HL-60 (cell line): Measurements from ENCODE around the gene TENM4.

ENCODE experiments used
- DNase-seq, 2 experiments: peaks; one replicate each; pipeline ENCODE4 v3.0.0-alpha.2; 2010 to 2020; ENCODE audit warnings: low read depth in 1 of 2, low spot score in 1 of 2
- H3K27ac ChIP-seq: fragments of 250-450 bp; sonication (Bioruptor Pico); replicated peaks from 2 replicates; pipeline ENCODE4 v1.5.1; 2020; ENCODE audit warnings: mild to moderate bottlenecking, moderate library complexity
- H3K27me3 ChIP-seq: fragments of 250-450 bp; sonication (Bioruptor Pico); 2 replicates; pipeline ENCODE4 v1.5.1; 2021; ENCODE audit warnings: mild to moderate bottlenecking, moderate library complexity; ENCODE audit not compliant: insufficient read depth, poor library complexity, severe bottlenecking
- H3K4me3 ChIP-seq: replicated peaks from 2 replicates; pipeline ENCODE4 v1.5.1; 2011; ENCODE audit warnings: mild to moderate bottlenecking, control low read depth, low read length; ENCODE audit not compliant: insufficient read depth
- GABPA ChIP-seq: IDR thresholded peaks from 2 replicates; pipeline ENCODE4 v1.6.1; 2012; ENCODE audit warnings: low read depth
- POLR2AphosphoS5 ChIP-seq: IDR thresholded peaks from 2 replicates; pipeline ENCODE4 v1.6.1; 2012; ENCODE audit warnings: low read depth
- SPI1 ChIP-seq: IDR thresholded peaks from 2 replicates; pipeline ENCODE4 v1.6.1; 2012; ENCODE audit warnings: low read depth, mild to moderate bottlenecking, borderline replicate concordance
- TF ChIP-seq, protein P1 (sequence below): IDR thresholded peaks from one replicate; pipeline ENCODE4 v1.5.1; 2011; ENCODE audit warnings: low read length, control low read depth, inconsistent platforms; ENCODE audit not compliant: insufficient read depth
- TF ChIP-seq, protein P2 (sequence below): IDR thresholded peaks from 2 replicates; pipeline ENCODE4 v1.6.1; 2012; ENCODE audit warnings: low read depth; ENCODE audit not compliant: insufficient replicate concordance

The TENM4 gene

DNA sequence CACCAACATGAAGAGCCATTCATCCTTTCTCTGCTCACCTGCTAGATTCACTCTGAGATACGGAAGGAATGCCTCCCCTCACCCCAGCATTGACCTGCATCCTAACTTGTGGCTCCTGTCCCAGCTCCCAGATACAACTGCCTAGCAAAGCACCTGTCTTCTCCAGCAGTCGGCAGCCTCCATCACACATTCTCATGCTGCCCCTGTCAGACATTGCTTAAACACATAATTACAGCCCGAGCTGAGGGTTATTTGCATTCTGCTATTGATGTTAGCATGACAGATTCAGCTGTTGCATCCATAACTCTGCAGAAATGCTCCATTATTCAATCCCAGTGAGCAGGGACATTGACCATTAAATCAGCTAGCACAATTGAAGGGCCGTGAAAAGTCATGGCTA lies 681.8 kb downstream of the TENM4 start:
- H3K27me3 ChIP-seq = peaks cover 3% of the 10 kb centered on the region
- H3K27ac ChIP-seq = no peak overlapping the region
- TF ChIP-seq GABPA = no peak
- TF ChIP-seq, protein P1, sequence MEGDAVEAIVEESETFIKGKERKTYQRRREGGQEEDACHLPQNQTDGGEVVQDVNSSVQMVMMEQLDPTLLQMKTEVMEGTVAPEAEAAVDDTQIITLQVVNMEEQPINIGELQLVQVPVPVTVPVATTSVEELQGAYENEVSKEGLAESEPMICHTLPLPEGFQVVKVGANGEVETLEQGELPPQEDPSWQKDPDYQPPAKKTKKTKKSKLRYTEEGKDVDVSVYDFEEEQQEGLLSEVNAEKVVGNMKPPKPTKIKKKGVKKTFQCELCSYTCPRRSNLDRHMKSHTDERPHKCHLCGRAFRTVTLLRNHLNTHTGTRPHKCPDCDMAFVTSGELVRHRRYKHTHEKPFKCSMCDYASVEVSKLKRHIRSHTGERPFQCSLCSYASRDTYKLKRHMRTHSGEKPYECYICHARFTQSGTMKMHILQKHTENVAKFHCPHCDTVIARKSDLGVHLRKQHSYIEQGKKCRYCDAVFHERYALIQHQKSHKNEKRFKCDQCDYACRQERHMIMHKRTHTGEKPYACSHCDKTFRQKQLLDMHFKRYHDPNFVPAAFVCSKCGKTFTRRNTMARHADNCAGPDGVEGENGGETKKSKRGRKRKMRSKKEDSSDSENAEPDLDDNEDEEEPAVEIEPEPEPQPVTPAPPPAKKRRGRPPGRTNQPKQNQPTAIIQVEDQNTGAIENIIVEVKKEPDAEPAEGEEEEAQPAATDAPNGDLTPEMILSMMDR = no peak
- TF ChIP-seq, protein P2, sequence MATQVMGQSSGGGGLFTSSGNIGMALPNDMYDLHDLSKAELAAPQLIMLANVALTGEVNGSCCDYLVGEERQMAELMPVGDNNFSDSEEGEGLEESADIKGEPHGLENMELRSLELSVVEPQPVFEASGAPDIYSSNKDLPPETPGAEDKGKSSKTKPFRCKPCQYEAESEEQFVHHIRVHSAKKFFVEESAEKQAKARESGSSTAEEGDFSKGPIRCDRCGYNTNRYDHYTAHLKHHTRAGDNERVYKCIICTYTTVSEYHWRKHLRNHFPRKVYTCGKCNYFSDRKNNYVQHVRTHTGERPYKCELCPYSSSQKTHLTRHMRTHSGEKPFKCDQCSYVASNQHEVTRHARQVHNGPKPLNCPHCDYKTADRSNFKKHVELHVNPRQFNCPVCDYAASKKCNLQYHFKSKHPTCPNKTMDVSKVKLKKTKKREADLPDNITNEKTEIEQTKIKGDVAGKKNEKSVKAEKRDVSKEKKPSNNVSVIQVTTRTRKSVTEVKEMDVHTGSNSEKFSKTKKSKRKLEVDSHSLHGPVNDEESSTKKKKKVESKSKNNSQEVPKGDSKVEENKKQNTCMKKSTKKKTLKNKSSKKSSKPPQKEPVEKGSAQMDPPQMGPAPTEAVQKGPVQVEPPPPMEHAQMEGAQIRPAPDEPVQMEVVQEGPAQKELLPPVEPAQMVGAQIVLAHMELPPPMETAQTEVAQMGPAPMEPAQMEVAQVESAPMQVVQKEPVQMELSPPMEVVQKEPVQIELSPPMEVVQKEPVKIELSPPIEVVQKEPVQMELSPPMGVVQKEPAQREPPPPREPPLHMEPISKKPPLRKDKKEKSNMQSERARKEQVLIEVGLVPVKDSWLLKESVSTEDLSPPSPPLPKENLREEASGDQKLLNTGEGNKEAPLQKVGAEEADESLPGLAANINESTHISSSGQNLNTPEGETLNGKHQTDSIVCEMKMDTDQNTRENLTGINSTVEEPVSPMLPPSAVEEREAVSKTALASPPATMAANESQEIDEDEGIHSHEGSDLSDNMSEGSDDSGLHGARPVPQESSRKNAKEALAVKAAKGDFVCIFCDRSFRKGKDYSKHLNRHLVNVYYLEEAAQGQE = no peak
- TF ChIP-seq POLR2AphosphoS5 = no peak
- no peak for TF ChIP-seq SPI1
- no peak for DNase-seq
- no peak overlapping the region for H3K4me3 ChIP-seq

DNA sequence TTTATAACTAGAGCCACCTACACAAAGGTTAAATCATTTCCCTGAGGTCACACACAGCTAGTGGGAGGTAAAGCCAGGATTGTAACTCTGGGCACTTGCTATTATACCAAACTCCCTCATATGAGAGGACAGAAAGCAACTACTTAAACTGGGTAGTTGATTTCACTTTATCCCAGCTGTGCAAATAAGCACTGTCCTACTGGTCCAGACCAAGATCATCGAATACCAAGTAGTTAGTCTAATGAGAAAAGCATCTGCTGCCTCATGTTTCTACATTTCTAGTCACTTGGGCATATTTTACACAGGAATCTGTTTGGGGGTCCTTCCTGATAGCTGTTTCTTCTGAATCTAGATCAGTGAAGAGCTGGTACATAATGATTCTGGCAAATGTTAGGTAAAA lies 687.5 kb downstream of the TENM4 start:
- TF ChIP-seq GABPA (no peak), SPI1 (no peak), POLR2AphosphoS5 (no peak)
- TF ChIP-seq, protein P1 = no peak
- TF ChIP-seq, protein P2 = no peak
- no peak overlapping the region for H3K4me3 ChIP-seq
- H3K27ac ChIP-seq = no peak overlapping the region
- DNase-seq = no peak
- no peaks in the 10 kb centered on the region for H3K27me3 ChIP-seq

DNA sequence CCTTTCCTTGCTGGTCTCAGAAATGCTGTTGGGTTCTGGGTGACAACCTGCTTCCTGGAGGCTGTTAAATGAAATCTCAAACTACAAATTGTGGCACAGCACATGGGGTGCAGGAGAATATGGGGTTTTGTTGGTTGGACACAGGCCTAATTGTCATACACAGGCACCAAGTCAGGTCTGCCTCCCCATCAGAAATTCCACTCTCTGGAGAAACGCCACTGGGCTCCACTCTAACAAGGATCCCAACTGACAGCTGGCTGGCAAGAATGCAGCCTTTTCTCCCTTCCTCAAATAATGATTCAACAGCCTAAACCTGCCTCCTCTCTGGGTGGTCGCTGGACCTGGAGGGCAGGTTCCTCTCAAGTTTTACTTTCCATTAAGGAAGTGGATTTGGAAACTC lies 688.3 kb downstream of the TENM4 start:
- H3K27me3 ChIP-seq = no peaks in the 10 kb centered on the region
- H3K4me3 ChIP-seq = no peak overlapping the region
- TF ChIP-seq SPI1 (no peak), GABPA (no peak), POLR2AphosphoS5 (no peak)
- TF ChIP-seq, protein P2 = no peak
- TF ChIP-seq, protein P1 = no peak
- H3K27ac ChIP-seq = no peak overlapping the region
- DNase-seq = no peak
